ENCODE measurements around the gene GAS5.

GAS5 gene

DNA sequence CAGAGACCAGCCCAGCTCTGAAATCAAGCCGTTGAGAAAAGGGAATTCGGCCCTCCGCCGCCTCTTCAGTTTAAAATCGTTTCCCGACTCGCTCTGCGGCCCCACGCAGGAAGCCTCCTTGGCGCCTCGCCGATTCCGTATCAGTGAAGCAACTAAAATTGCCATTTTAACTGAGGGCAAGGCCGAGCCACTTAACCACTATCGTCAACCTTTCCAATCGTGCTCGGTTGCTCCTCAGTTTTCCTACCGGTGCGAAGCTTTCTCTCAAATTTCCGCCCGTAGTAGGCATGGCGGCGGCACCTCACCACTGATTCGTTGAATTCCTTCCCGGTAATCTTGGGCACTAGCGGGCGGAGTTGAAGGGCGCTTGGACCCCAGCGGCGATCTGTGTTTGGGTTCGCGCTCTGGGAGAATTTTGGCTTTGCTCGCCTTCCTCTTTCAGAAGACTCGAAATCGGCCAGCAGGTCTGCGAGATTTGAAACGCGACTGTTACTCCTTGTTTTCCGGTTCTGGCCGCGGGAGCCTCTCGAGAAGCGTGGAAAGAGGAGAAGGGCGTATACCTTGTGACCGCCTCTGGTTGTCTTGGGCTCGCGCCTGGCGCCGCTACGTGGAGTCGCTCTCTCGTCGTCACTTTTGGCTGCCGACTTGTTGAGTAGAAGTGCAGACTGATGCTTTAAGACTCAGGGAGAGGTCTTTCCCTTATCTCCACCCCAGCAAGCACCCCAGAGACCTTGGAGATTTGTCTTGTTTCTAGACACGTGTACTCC is 43.3 kb downstream of the GAS5 start, which contains the start of the genes CENPL and DARS2:
Gene CENPL, minus strand, starts transcription at position 569 of the 767 bp plus-strand sequence. CDS start 13,584 bp downstream, outside the sequence.
Gene DARS2, plus strand, starts transcription at position 359 of the 767 bp plus-strand sequence. CDS start 557 bp downstream, outside the sequence.
- TF ChIP-seq, protein P1, sequence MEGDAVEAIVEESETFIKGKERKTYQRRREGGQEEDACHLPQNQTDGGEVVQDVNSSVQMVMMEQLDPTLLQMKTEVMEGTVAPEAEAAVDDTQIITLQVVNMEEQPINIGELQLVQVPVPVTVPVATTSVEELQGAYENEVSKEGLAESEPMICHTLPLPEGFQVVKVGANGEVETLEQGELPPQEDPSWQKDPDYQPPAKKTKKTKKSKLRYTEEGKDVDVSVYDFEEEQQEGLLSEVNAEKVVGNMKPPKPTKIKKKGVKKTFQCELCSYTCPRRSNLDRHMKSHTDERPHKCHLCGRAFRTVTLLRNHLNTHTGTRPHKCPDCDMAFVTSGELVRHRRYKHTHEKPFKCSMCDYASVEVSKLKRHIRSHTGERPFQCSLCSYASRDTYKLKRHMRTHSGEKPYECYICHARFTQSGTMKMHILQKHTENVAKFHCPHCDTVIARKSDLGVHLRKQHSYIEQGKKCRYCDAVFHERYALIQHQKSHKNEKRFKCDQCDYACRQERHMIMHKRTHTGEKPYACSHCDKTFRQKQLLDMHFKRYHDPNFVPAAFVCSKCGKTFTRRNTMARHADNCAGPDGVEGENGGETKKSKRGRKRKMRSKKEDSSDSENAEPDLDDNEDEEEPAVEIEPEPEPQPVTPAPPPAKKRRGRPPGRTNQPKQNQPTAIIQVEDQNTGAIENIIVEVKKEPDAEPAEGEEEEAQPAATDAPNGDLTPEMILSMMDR (conservative IDR thresholded peaks at IDR 0.05; ENCODE audit: low read depth, low read length): no peak
- peak; percentile 95 for DNase-seq (ENCODE audit: low read depth)
- H3K4me3 ChIP-seq (ENCODE audit: low read length): peak within 1 kb of the TSS; percentile 95

DNA sequence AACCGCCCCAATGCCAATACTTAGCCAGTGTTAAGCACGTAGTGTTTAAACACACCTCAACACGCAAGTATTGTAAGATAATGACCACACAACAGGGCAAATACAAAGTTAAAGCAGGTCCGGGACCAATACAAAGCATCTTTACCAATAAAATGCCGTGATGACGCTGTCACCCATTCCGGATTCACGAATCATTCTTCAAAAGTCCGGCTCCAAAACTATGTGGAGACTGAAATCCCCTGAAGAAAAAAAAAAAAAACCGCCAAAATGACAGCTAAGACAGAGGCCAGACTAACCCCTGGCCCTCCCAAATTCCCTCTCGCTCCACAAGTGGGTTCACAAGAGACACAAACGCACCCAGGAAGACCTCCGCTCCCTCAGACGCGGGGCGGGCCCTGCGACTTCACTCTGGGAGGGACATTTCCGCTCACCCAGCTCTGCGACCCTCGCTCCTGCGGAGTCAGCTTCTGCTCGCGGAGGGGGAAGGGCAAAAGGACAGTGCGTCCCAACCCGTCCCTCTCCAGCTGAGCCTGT is 43.9 kb downstream of the GAS5 start:
- DNase-seq (ENCODE audit: low read depth): no peak
- H3K4me3 ChIP-seq (ENCODE audit: low read length): peak overlapping the region; percentile 95
- TF ChIP-seq, protein P1 (conservative IDR thresholded peaks at IDR 0.05; ENCODE audit: low read depth, low read length): no peak

DNA sequence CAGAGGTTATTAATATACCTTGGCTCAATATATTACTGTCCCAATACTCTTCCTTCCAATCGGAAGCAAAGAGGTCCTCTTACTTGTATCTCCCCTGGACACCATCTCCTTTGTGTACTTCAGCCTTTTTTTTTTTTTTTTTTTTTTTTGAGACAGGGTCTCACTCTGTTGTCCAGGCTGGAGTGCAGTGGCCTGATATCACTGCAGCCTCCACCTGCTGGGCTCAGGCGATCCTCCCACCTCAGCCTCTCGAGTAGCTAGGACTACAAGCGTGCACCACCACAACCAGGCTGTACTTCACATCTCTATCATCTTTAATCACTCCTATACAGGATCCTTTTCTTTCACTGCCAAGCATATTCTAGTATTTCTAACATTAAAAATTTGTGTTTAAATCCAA is 46.1 kb downstream of the GAS5 start:
- TF ChIP-seq, protein P1 (conservative IDR thresholded peaks at IDR 0.05; ENCODE audit: low read depth, low read length): no peak
- H3K4me3 ChIP-seq (ENCODE audit: low read length): no peak overlapping the region
- no peak for DNase-seq (ENCODE audit: low read depth)

DNA sequence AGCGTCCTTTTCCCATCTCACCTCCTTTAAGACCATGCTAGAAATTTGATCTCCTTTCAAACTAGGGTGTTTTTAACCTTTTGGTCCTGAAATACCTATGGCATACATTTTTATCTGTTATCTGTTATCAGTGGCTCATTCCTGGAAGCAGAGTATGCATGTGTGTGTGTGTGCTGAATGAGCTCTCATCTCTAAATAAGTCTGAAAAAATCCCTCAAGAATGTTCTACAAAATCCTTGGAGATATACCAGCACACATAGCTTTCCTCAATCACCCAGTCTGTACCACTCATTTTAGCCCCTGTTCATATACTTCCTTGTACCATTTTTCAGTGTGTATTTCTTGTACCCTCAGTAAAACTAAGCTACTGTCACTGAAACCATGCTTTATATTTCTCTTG is 49.3 kb downstream of the GAS5 start:
- TF ChIP-seq, protein P1 (conservative IDR thresholded peaks at IDR 0.05; ENCODE audit: low read depth, low read length): no peak
- DNase-seq (ENCODE audit: low read depth): no peak
- H3K4me3 ChIP-seq (ENCODE audit: low read length): no peak overlapping the region

Data from retinal pigment epithelial cell (primary cell).